ENCODE results near the gene DYTN. TPM values are rescaled to one million over a fixed set of nuclear protein-coding genes. Genes with fewer than 3 reads are reported as not detected.

Gene DYTN
- polyA plus RNA-seq, 2 of the 4 experiments (the other 2 are of a cell fraction): not detected

- CTCF ChIA-PET: interaction anchor here (1.4 kb wide), 1 partner anchor 8 kb away, joined by 3 read pairs; no protein-coding TSS in a partner anchor
- no peak for ATAC-seq
- 22% methylated on average over 10 of the region's 10 CpGs for WGBS (ENCODE audit: missing lambda C conversion rate)
- Histone ChIP-seq H3K4me2 (no peak overlapping the region), H3K27ac (no peak overlapping the region), H3K4me3 (no peak overlapping the region), H3K9me3 (no peaks in the 10 kb centered on the region), H3K4me1 (no peaks in the 10 kb centered on the region)
- no peak for DNase-seq (ENCODE audit: low read depth in 1 of 2, low spot score in 1 of 2)
- FAIRE-seq: no peak
- POLR2A ChIA-PET: interaction anchor here (1.1 kb wide), 1 partner anchor 59 kb away, joined by 3 read pairs; the partner anchor contains the start of gene FASTKD2
- TF ChIP-seq E2F6 (IDR thresholded peaks at IDR 0.05; ENCODE audit: borderline replicate concordance, low read depth): no peak
- TF ChIP-seq TFCP2L1 (CRISPR knock-in tag; IDR thresholded peaks at IDR 0.05): no peak
- no peak for TF ChIP-seq BCL3 (IDR thresholded peaks at IDR 0.05)
- no peak for TF ChIP-seq JUN (IDR thresholded peaks at IDR 0.05)
- no peak for TF ChIP-seq FOXS1 (CRISPR knock-in tag; IDR thresholded peaks at IDR 0.05)
Observed at GRCh38 chr2:206707164-206707701, 11.0 kb downstream of the DYTN start.

GRCh38 chr2:206701952-206702605 lies 16.1 kb downstream of the DYTN start:
- TF ChIP-seq MAX (IDR thresholded peaks at IDR 0.05) (no peak), SMC3 (IDR thresholded peaks at IDR 0.05) (no peak), ESRRA (IDR thresholded peaks at IDR 0.05; ENCODE audit: borderline replicate concordance, low read length) (no peak), RFX5 (IDR thresholded peaks at IDR 0.05) (no peak), REST (IDR thresholded peaks at IDR 0.05) (no peak), EHF (CRISPR knock-in tag; IDR thresholded peaks at IDR 0.05) (no peak), BCL3 (IDR thresholded peaks at IDR 0.05) (no peak), HOXA7 (CRISPR knock-in tag; IDR thresholded peaks at IDR 0.05) (no peak), E2F6 (IDR thresholded peaks at IDR 0.05; ENCODE audit: borderline replicate concordance, low read depth) (no peak), ZC3H11A (IDR thresholded peaks at IDR 0.05) (no peak), MAFK (IDR thresholded peaks at IDR 0.05; ENCODE audit: partially characterized antibody) (no peak), ZFP36 (IDR thresholded peaks at IDR 0.05; ENCODE audit: borderline replicate concordance, partially characterized antibody) (no peak), HDAC2 (IDR thresholded peaks at IDR 0.05) (no peak), KDM5A (IDR thresholded peaks at IDR 0.05) (no peak), GATA3 (IDR thresholded peaks at IDR 0.05; ENCODE audit: borderline replicate concordance) (no peak), CBX8 (IDR thresholded peaks at IDR 0.05) (no peak), CTCF (IDR thresholded peaks at IDR 0.05) (no peak)
- Histone ChIP-seq H3K27ac (no peak overlapping the region), H3K9me3 (no peaks in the 10 kb centered on the region), H3K4me2 (no peak overlapping the region), H3K4me1 (no peaks in the 10 kb centered on the region), H3K4me3 (no peak overlapping the region)
- 2% methylated on average over 8 of the region's 8 CpGs for WGBS (ENCODE audit: missing lambda C conversion rate)
- POLR2A ChIA-PET: no interaction called here
- DNase-seq (ENCODE audit: low read depth in 1 of 2, low spot score in 1 of 2): no peak
- no peak for ATAC-seq
- CTCF ChIA-PET: no interaction called here
- no peak for FAIRE-seq
